GM23338 (cell line): Measurements from ENCODE around the gene GRIK4. TPM values are rescaled to one million over a fixed set of nuclear protein-coding genes. Genes with fewer than 3 reads are reported as not detected.

ENCODE experiments used
- ATAC-seq: fragments of 200-7000 bp; cut with Tn5 transposase; 3 replicates; pipeline ENCODE4 v1.9.1; 2020
- DNase-seq: peaks from one replicate; pipeline ENCODE4 v3.0.0-alpha.2; 2015; ENCODE audit warnings: low spot score
- H2AFZ ChIP-seq: fragments of 200-600 bp; sonication (generic); 2 replicates; pipeline ENCODE4 v1.8.0; 2016; ENCODE audit warnings: antibody characterized with exemption, mild to moderate bottlenecking, moderate library complexity
- H3F3A ChIP-seq: fragments of 200-600 bp; sonication (generic); replicated peaks from 2 replicates; pipeline ENCODE4 v1.8.0; 2017; ENCODE audit warnings: antibody characterized with exemption, mixed run types, low read depth
- H3K27ac ChIP-seq: fragments of 200-600 bp; sonication (generic); 2 replicates; pipeline ENCODE4 v1.6.1; 2016; ENCODE audit warnings: low read depth
- H3K27me3 ChIP-seq: fragments of 200-600 bp; sonication (generic); 2 replicates; pipeline ENCODE4 v1.8.0; 2016; ENCODE audit warnings: mild to moderate bottlenecking, mixed run types, moderate library complexity; ENCODE audit not compliant: insufficient read depth
- H3K36me3 ChIP-seq: fragments of 200-600 bp; sonication (generic); 2 replicates; pipeline ENCODE4 v1.8.0; 2016; ENCODE audit warnings: mild to moderate bottlenecking; ENCODE audit not compliant: insufficient read depth
- H3K4me1 ChIP-seq: fragments of 200-600 bp; sonication (generic); 2 replicates; pipeline ENCODE4 v1.8.0; 2016; ENCODE audit warnings: mild to moderate bottlenecking, moderate library complexity; ENCODE audit not compliant: insufficient read depth
- H3K4me2 ChIP-seq: fragments of 200-600 bp; sonication (generic); 2 replicates; pipeline ENCODE4 v1.7.1; 2017; ENCODE audit warnings: mixed run types
- H3K4me3 ChIP-seq: fragments of 200-600 bp; sonication (generic); 2 replicates; pipeline ENCODE4 v1.6.1; 2016; ENCODE audit warnings: mixed run types
- H3K79me2 ChIP-seq: fragments of 200-600 bp; sonication (generic); replicated peaks from 2 replicates; pipeline ENCODE4 v1.8.0; 2017; ENCODE audit warnings: mild to moderate bottlenecking; ENCODE audit not compliant: insufficient read depth
- H3K9me2 ChIP-seq: fragments of 200-600 bp; sonication (generic); 2 replicates; pipeline ENCODE4 v1.8.0; 2017; ENCODE audit not compliant: insufficient read depth
- H4K20me1 ChIP-seq: fragments of 200-600 bp; sonication (generic); replicated peaks from 2 replicates; pipeline ENCODE4 v1.8.0; 2017; ENCODE audit warnings: mild to moderate bottlenecking; ENCODE audit not compliant: insufficient read depth
- H3K27ac Mint-ChIP-seq: 2 replicates; pipeline ENCODE4 v1.8.0; 2020; ENCODE audit warnings: inconsistent platforms, mild to moderate bottlenecking, moderate library complexity, mixed read lengths
- H3K27me3 Mint-ChIP-seq: 3 replicates; pipeline ENCODE4 v1.8.0; 2022; ENCODE audit warnings: low read depth, mild to moderate bottlenecking, moderate library complexity, mixed read lengths, inconsistent platforms; ENCODE audit not compliant: insufficient read depth, poor library complexity
- H3K36me3 Mint-ChIP-seq: 3 replicates; pipeline ENCODE4 v1.8.0; 2021; ENCODE audit warnings: low read depth, mild to moderate bottlenecking, inconsistent platforms, moderate library complexity, mixed read lengths
- H3K4me1 Mint-ChIP-seq: 3 replicates; pipeline ENCODE4 v1.8.0; 2020; ENCODE audit warnings: mild to moderate bottlenecking, inconsistent platforms, mixed read lengths
- H3K4me3 Mint-ChIP-seq: 3 replicates; pipeline ENCODE4 v1.8.0; 2021; ENCODE audit warnings: moderate library complexity, mild to moderate bottlenecking, inconsistent platforms, mixed read lengths
- H3K9me3 Mint-ChIP-seq: 3 replicates; pipeline ENCODE4 v1.8.0; 2020; ENCODE audit warnings: moderate library complexity, mild to moderate bottlenecking, inconsistent platforms, mixed read lengths
- CREB1 ChIP-seq: fragments of 250-450 bp; sonication (Bioruptor Pico); IDR thresholded peaks from 2 replicates; pipeline ENCODE4 v1.5.0; 2020; ENCODE audit warnings: low read depth, mild to moderate bottlenecking, moderate library complexity
- CTCF ChIP-seq, 2 experiments: fragments of 200-600 bp in 1 of 2; sonication (generic) in 1 of 2; conservative IDR thresholded peaks; 2 replicates each; pipeline versions ENCODE4 v1.5.1 to v1.6.1; 2016 to 2017; ENCODE audit warnings: antibody characterized with exemption in 2 of 2, low read depth in 2 of 2, mild to moderate bottlenecking in 2 of 2, moderate library complexity in 1 of 2
- ETS1 ChIP-seq: IDR thresholded peaks from 2 replicates; pipeline ENCODE4 v1.6.1; 2016; ENCODE audit warnings: antibody characterized with exemption
- EZH2 ChIP-seq: fragments of 200-600 bp; sonication (generic); IDR thresholded peaks from one replicate; pipeline ENCODE4 v1.8.0; 2017; ENCODE audit warnings: antibody characterized with exemption, mild to moderate bottlenecking, low read depth; ENCODE audit not compliant: unreplicated experiment
- EZH2phosphoT487 ChIP-seq: fragments of 200-600 bp; sonication (generic); IDR thresholded peaks from one replicate; pipeline ENCODE4 v1.8.1; 2018; ENCODE audit warnings: antibody characterized with exemption; ENCODE audit not compliant: unreplicated experiment
- JUNB ChIP-seq: IDR thresholded peaks from one replicate; pipeline ENCODE4 v1.6.1; 2016; ENCODE audit warnings: antibody characterized with exemption; ENCODE audit not compliant: unreplicated experiment
- NANOG ChIP-seq: IDR thresholded peaks from 2 replicates; pipeline ENCODE4 v1.6.1; 2016; ENCODE audit warnings: antibody characterized with exemption, borderline replicate concordance
- POLR2AphosphoS5 ChIP-seq: IDR thresholded peaks from 2 replicates; pipeline ENCODE4 v1.6.1; 2016; ENCODE audit warnings: antibody characterized with exemption, low read depth
- REST ChIP-seq: IDR thresholded peaks from one replicate; pipeline ENCODE4 v1.6.1; 2018; ENCODE audit warnings: antibody characterized with exemption; ENCODE audit not compliant: unreplicated experiment
- STAT1 ChIP-seq: IDR thresholded peaks from one replicate; pipeline ENCODE4 v1.6.1; 2016; ENCODE audit warnings: antibody characterized with exemption; ENCODE audit not compliant: unreplicated experiment
- ZNF114 ChIP-seq: fragments of 250-450 bp; sonication (Bioruptor Pico); IDR thresholded peaks from 2 replicates; pipeline ENCODE4 v1.5.0; 2020; ENCODE audit warnings: mild to moderate bottlenecking, moderate library complexity
- ZNF331 ChIP-seq: fragments of 250-450 bp; sonication (Bioruptor Pico); IDR thresholded peaks from 2 replicates; pipeline ENCODE4 v1.5.0; 2020; ENCODE audit warnings: low read depth, mild to moderate bottlenecking, moderate library complexity
- ZNF462 ChIP-seq: fragments of 250-450 bp; sonication (Bioruptor Pico); IDR thresholded peaks from 2 replicates; pipeline ENCODE4 v1.5.0; 2020; ENCODE audit warnings: mild to moderate bottlenecking, moderate library complexity
- polyA plus RNA-seq: library from polyadenylated mRNA; unstranded; fragments of >200 nt; fragmentation: Nextera tagmentation; extraction: Ambion mirVana; gene quantifications from 2 replicates; pipeline ENCODE4 v1.2.1, GENCODE V29; 2016
- total RNA-seq: library from RNA; depleted of rRNA; stranded (reverse); fragments of >200 nt; shearing (Covaris generic); gene quantifications from 2 replicates; pipeline ENCODE4 v1.2.3, GENCODE V29; 2014

The GRIK4 gene
- total and polyA plus RNA-seq, 2 experiments from 2014 or later, result 0.63 to 2.2 TPM

- H3K27me3 ChIP-seq, result no peaks in the 10 kb centered on the region
- H2AFZ ChIP-seq, result no peak overlapping the region
- H3K36me3 ChIP-seq, result no peaks in the 10 kb centered on the region
- H3K4me3 ChIP-seq, result no peak overlapping the region
- no peak for TF ChIP-seq EZH2
- no peak for TF ChIP-seq STAT1
- TF ChIP-seq POLR2AphosphoS5, result no peak
- no peak for TF ChIP-seq ZNF114 (CRISPR knock-in tag)
- TF ChIP-seq ZNF331 (CRISPR knock-in tag), result no peak
- TF ChIP-seq CREB1 (CRISPR knock-in tag), result no peak
- TF ChIP-seq ZNF462, result no peak
- TF ChIP-seq REST, result no peak
- TF ChIP-seq ETS1, result no peak
- TF ChIP-seq JUNB, result no peak
- TF ChIP-seq NANOG, result no peak
- no peak for TF ChIP-seq CTCF (conservative IDR thresholded peaks at IDR 0.05; ENCODE audit: low read depth in 2 of 2)
- TF ChIP-seq EZH2phosphoT487, result no peak
- Mint-ChIP-seq H3K27ac (no peak overlapping the region), H3K36me3 (no peaks in the 10 kb centered on the region), H3K27me3 (peaks cover 2% of the 10 kb centered on the region), H3K9me3 (no peaks in the 10 kb centered on the region), H3K4me3 (no peak overlapping the region), H3K4me1 (peaks cover 16% of the 10 kb centered on the region)
- ATAC-seq, result peak; percentile 21; the same call in 2 of the 3 replicates
- no peaks in the 10 kb centered on the region for H3F3A ChIP-seq
- H3K79me2 ChIP-seq, result no peaks in the 10 kb centered on the region
- no peaks in the 10 kb centered on the region for H4K20me1 ChIP-seq
- no peak for DNase-seq
- H3K27ac ChIP-seq, result no peak overlapping the region
- H3K4me2 ChIP-seq, result no peak overlapping the region
- H3K4me1 ChIP-seq, result peaks cover 3% of the 10 kb centered on the region; the same call in 1 of the 2 replicates
- H3K9me2 ChIP-seq, result 0 out of 2 replicates have a peak, but pooled peaks cover 3% of the 10 kb centered on the region
Observed at GRCh38 chr11:120903686-120904085, 392.1 kb downstream of the GRIK4 start.
